Measurements from ENCODE around the gene TACC2. TPM values are rescaled to one million over a fixed set of nuclear protein-coding genes. Genes with fewer than 3 reads are reported as not detected.

The TACC2 gene
- total RNA-seq, 4 donors from 2014 or later: 63.1 to 102 (median 74.9) TPM

GRCh38 chr10:122227754-122228153, 238.8 kb downstream of the TACC2 start:
- no peak for ATAC-seq
- 90% methylated on average over 2 of the region's 4 CpGs; no CpG with 5 or more reads in 1 of the 2 donors for WGBS, 2 donors (ENCODE audit: low coverage in 1 of 2)
- H3K4me1 ChIP-seq: peaks cover 0 to 7% (median 0%) of the 10 kb centered on the region in 3 donors
- peaks cover 0 to 96% of the 10 kb centered on the region in 2 donors for H3K36me3 ChIP-seq
- no peaks in the 10 kb centered on the region for H3K9me3 ChIP-seq
- H3K27me3 ChIP-seq: no peaks in the 10 kb centered on the region
- H3K27ac ChIP-seq: no peak overlapping the region
- TF ChIP-seq POLR2AphosphoS5 (IDR thresholded peaks at IDR 0.05): no peak
- no peak overlapping the region for H3K4me3 ChIP-seq

GRCh38 chr10:122229666-122230065, 240.7 kb downstream of the TACC2 start:
- Histone ChIP-seq H3K27me3 (no peaks in the 10 kb centered on the region), H3K27ac (no peak overlapping the region), H3K36me3 (peaks cover 0 to 88% of the 10 kb centered on the region in 2 donors), H3K4me3 (no peak overlapping the region), H3K4me1 (peaks cover 0 to 8% (median 0%) of the 10 kb centered on the region in 3 donors), H3K9me3 (no peaks in the 10 kb centered on the region)
- ATAC-seq: no peak
- WGBS, 2 donors (ENCODE audit: low coverage in 1 of 2): 57 to 81% methylated on average over 2 of the region's 2 CpGs
- no peak for TF ChIP-seq CTCF (IDR thresholded peaks at IDR 0.05)
- no peak for TF ChIP-seq POLR2A (IDR thresholded peaks at IDR 0.05)
- no peak for TF ChIP-seq POLR2AphosphoS5 (IDR thresholded peaks at IDR 0.05)
- no peak for TF ChIP-seq EP300 (IDR thresholded peaks at IDR 0.05)

GRCh38 chr10:122230222-122230621, 241.3 kb downstream of the TACC2 start:
- no peak for TF ChIP-seq POLR2AphosphoS5 (IDR thresholded peaks at IDR 0.05)
- no peak for TF ChIP-seq CTCF (IDR thresholded peaks at IDR 0.05)
- no peak for TF ChIP-seq POLR2A (IDR thresholded peaks at IDR 0.05)
- no peak for TF ChIP-seq EP300 (IDR thresholded peaks at IDR 0.05)
- 88 to 95% methylated on average over 11 to 18 of the region's 19 CpGs for WGBS, 2 donors (ENCODE audit: low coverage in 1 of 2)
- Histone ChIP-seq H3K27ac (no peak overlapping the region), H3K9me3 (no peaks in the 10 kb centered on the region), H3K36me3 (peaks cover 0 to 85% of the 10 kb centered on the region in 2 donors), H3K4me1 (peaks cover 0 to 8% (median 0%) of the 10 kb centered on the region in 3 donors), H3K27me3 (no peaks in the 10 kb centered on the region), H3K4me3 (no peak overlapping the region)
- no peak for ATAC-seq

GRCh38 chr10:122232769-122233168, 243.8 kb downstream of the TACC2 start:
- WGBS, 2 donors (ENCODE audit: low coverage in 1 of 2): 47 to 61% methylated on average over 2 to 3 of the region's 3 CpGs
- no peak for TF ChIP-seq POLR2AphosphoS5 (IDR thresholded peaks at IDR 0.05)
- TF ChIP-seq POLR2A (IDR thresholded peaks at IDR 0.05): no peak
- TF ChIP-seq EP300 (IDR thresholded peaks at IDR 0.05): no peak
- TF ChIP-seq CTCF (IDR thresholded peaks at IDR 0.05): no peak
- Histone ChIP-seq H3K4me1 (peaks cover 0 to 8% (median 0%) of the 10 kb centered on the region in 3 donors), H3K4me3 (no peak overlapping the region), H3K27ac (peak overlapping the region in 1 of 4 donors; percentile 9), H3K9me3 (no peaks in the 10 kb centered on the region), H3K36me3 (peaks cover 0 to 85% of the 10 kb centered on the region in 2 donors), H3K27me3 (no peaks in the 10 kb centered on the region)
- ATAC-seq: no peak

GRCh38 chr10:122233857-122234348, 244.9 kb downstream of the TACC2 start:
- no peaks in the 10 kb centered on the region for H3K27me3 ChIP-seq
- H3K36me3 ChIP-seq: peaks cover 0 to 85% of the 10 kb centered on the region in 2 donors
- 100% methylated on average over 1 of the region's 11 CpGs; no CpG with 5 or more reads in 1 of the 2 donors for WGBS, 2 donors (ENCODE audit: low coverage in 1 of 2)
- H3K4me1 ChIP-seq: peaks cover 0 to 8% (median 0%) of the 10 kb centered on the region in 3 donors
- no peaks in the 10 kb centered on the region for H3K9me3 ChIP-seq
- H3K4me3 ChIP-seq: no peak overlapping the region
- TF ChIP-seq POLR2A (IDR thresholded peaks at IDR 0.05): no peak
- no peak for TF ChIP-seq POLR2AphosphoS5 (IDR thresholded peaks at IDR 0.05)
- TF ChIP-seq CTCF (IDR thresholded peaks at IDR 0.05): no peak
- no peak for TF ChIP-seq EP300 (IDR thresholded peaks at IDR 0.05)
- no peak for ATAC-seq
- peak overlapping the region in 2 of 4 donors; percentile 1 to 13 for H3K27ac ChIP-seq

All from gastroesophageal sphincter (tissue), 4 donors.